Measurements from ENCODE around the gene PGAP3. TPM values are rescaled to one million over a fixed set of nuclear protein-coding genes. Genes with fewer than 3 reads are reported as not detected.

The PGAP3 gene
- total RNA-seq, 1 donor from 2014 or later: 10.8 TPM

GRCh38 chr17:39683295-39683939 is 4.4 kb downstream of the PGAP3 start:
- DNase-seq (ENCODE audit: low read depth) (no peak), FAIRE-seq (no peak)
- no peak overlapping the region for H3K4me3 ChIP-seq (ENCODE audit: low read depth, low read length)
- H3K36me3 ChIP-seq (ENCODE audit: control insufficient read depth, insufficient read depth, low read length): peaks cover 3% of the 10 kb centered on the region
- no peak for TF ChIP-seq CTCF (IDR thresholded peaks at IDR 0.05; ENCODE audit: insufficient read depth, low read length, severe bottlenecking)
- no peaks in the 10 kb centered on the region for H3K27me3 ChIP-seq (ENCODE audit: control insufficient read depth, insufficient read depth, low read length)

- TF ChIP-seq CTCF (IDR thresholded peaks at IDR 0.05; ENCODE audit: insufficient read depth, low read length, severe bottlenecking): no peak
- H3K36me3 ChIP-seq (ENCODE audit: control insufficient read depth, insufficient read depth, low read length): peaks cover 3% of the 10 kb centered on the region
- no peak overlapping the region for H3K4me3 ChIP-seq (ENCODE audit: low read depth, low read length)
- H3K27me3 ChIP-seq (ENCODE audit: control insufficient read depth, insufficient read depth, low read length): no peaks in the 10 kb centered on the region
- no peak for DNase-seq (ENCODE audit: low read depth)
- no peak for FAIRE-seq
These were observed 8.2 kb downstream of the PGAP3 start for GRCh38 chr17:39679521-39680192.

- Histone ChIP-seq H3K27me3 (ENCODE audit: control insufficient read depth, insufficient read depth, low read length) (no peaks in the 10 kb centered on the region), H3K4me3 (ENCODE audit: low read depth, low read length) (no peak overlapping the region), H3K36me3 (ENCODE audit: control insufficient read depth, insufficient read depth, low read length) (peaks cover 1% of the 10 kb centered on the region)
- TF ChIP-seq CTCF (IDR thresholded peaks at IDR 0.05; ENCODE audit: insufficient read depth, low read length, severe bottlenecking): no peak
- no peak for DNase-seq (ENCODE audit: low read depth)
- no peak for FAIRE-seq
These were observed 9.3 kb downstream of the PGAP3 start for GRCh38 chr17:39678340-39679116.

GRCh38 chr17:39677542-39678339 is 10.1 kb downstream of the PGAP3 start:
- TF ChIP-seq CTCF (IDR thresholded peaks at IDR 0.05; ENCODE audit: insufficient read depth, low read length, severe bottlenecking): no peak
- DNase-seq (ENCODE audit: low read depth) (no peak), FAIRE-seq (no peak)
- Histone ChIP-seq H3K36me3 (ENCODE audit: control insufficient read depth, insufficient read depth, low read length) (no peaks in the 10 kb centered on the region), H3K4me3 (ENCODE audit: low read depth, low read length) (no peak overlapping the region), H3K27me3 (ENCODE audit: control insufficient read depth, insufficient read depth, low read length) (no peaks in the 10 kb centered on the region)

- FAIRE-seq (no peak), DNase-seq (ENCODE audit: low read depth) (no peak)
- no peak for TF ChIP-seq CTCF (IDR thresholded peaks at IDR 0.05; ENCODE audit: insufficient read depth, low read length, severe bottlenecking)
- Histone ChIP-seq H3K4me3 (ENCODE audit: low read depth, low read length) (no peak overlapping the region), H3K27me3 (ENCODE audit: control insufficient read depth, insufficient read depth, low read length) (no peaks in the 10 kb centered on the region), H3K36me3 (ENCODE audit: control insufficient read depth, insufficient read depth, low read length) (no peaks in the 10 kb centered on the region)
These were observed 10.8 kb downstream of the PGAP3 start for GRCh38 chr17:39677072-39677471.

Measured in bronchial epithelial cell (primary cell).